NOMO-1 (cell line): Measurements from ENCODE around the gene TNFRSF21.
"Not testable (repeated sequence)": the region's sequence is repeated elsewhere in the genome, so short reads cannot be mapped to it uniquely, and the experiment has no call there.

ENCODE experiments used
- DNase-seq, 2 experiments: peaks; one replicate each; lab custom pipeline; 2025; ENCODE audit not compliant: unreplicated experiment in 2 of 2; lab: John Stamatoyannopoulos, UW

TNFRSF21 gene

GRCh38 chr6:47290124-47290834 lies 19.4 kb downstream of the TNFRSF21 start:
- DNase-seq = no peak

- DNase-seq = no peak
Observed at GRCh38 chr6:47288267-47289090, 21.2 kb downstream of the TNFRSF21 start.

- no peak for DNase-seq
Observed at GRCh38 chr6:47286301-47286700, 23.4 kb downstream of the TNFRSF21 start.

GRCh38 chr6:47283993-47284392 lies 25.7 kb downstream of the TNFRSF21 start:
- DNase-seq = no peak

GRCh38 chr6:47278545-47278944 lies 31.2 kb downstream of the TNFRSF21 start:
- peak; percentile 67 to 91 for DNase-seq

GRCh38 chr6:47277702-47278101 lies 32.0 kb downstream of the TNFRSF21 start:
- DNase-seq = no peak

GRCh38 chr6:47276377-47276776 lies 33.3 kb downstream of the TNFRSF21 start:
- DNase-seq = no peak

- DNase-seq = no peak
Observed at GRCh38 chr6:47275640-47276039, 34.1 kb downstream of the TNFRSF21 start.

GRCh38 chr6:47275132-47275531 lies 34.6 kb downstream of the TNFRSF21 start:
- DNase-seq = not testable (repeated sequence)

- DNase-seq = no peak
Observed at GRCh38 chr6:47268572-47269187, 41.0 kb downstream of the TNFRSF21 start.

- DNase-seq = no peak
Observed at GRCh38 chr6:47267301-47267700, 42.4 kb downstream of the TNFRSF21 start.

- DNase-seq = no peak
Observed at GRCh38 chr6:47265971-47266370, 43.7 kb downstream of the TNFRSF21 start.

GRCh38 chr6:47264775-47265184 lies 44.9 kb downstream of the TNFRSF21 start:
- DNase-seq = no peak

GRCh38 chr6:47263268-47263667 lies 46.4 kb downstream of the TNFRSF21 start:
- no peak for DNase-seq

- no peak for DNase-seq
Observed at GRCh38 chr6:47262231-47262630, 47.5 kb downstream of the TNFRSF21 start.

- no peak for DNase-seq
Observed at GRCh38 chr6:47261191-47261590, 48.5 kb downstream of the TNFRSF21 start.

GRCh38 chr6:47260021-47260420 lies 49.7 kb downstream of the TNFRSF21 start:
- no peak for DNase-seq

GRCh38 chr6:47258724-47259347 lies 50.9 kb downstream of the TNFRSF21 start:
- DNase-seq = no peak

GRCh38 chr6:47256981-47257730 lies 52.5 kb downstream of the TNFRSF21 start:
- no peak for DNase-seq

GRCh38 chr6:47256361-47256760 lies 53.3 kb downstream of the TNFRSF21 start:
- no peak for DNase-seq
